GM10248 (cell line): Measurements from ENCODE around the gene AATF.

Experiments used
- CTCF ChIA-PET: fragments of 300-600 bp; sonication (Branson Sonifier 250); formaldehyde crosslinking; extraction: SDS; loops from one replicate; lab custom pipeline; 2021; ENCODE audit warnings: antibody characterized with exemption; lab: Yijun Ruan, JAX
- POLR2A ChIA-PET: fragments of 350-650 bp; sonication (Branson Sonifier 250); formaldehyde crosslinking; extraction: SDS; loops from one replicate; lab custom pipeline; 2020; ENCODE audit warnings: antibody characterized with exemption; lab: Yijun Ruan, JAX
- DNase-seq: peaks from one replicate; pipeline ENCODE4 v3.0.0; 2012; ENCODE audit errors: extremely low spot score
- CTCF ChIP-seq: IDR thresholded peaks from 2 replicates; pipeline ENCODE4 v1.5.1; 2012; ENCODE audit warnings: mild to moderate bottlenecking, low read depth; ENCODE audit errors: extremely low read depth, missing control alignments, control extremely low read depth

Gene AATF

GRCh38 chr17:36937001-36937958, 11.5 kb upstream of the AATF start, which contains the start of gene LHX1:
LHX1 (plus strand) TSS chr17:36937475; CDS start chr17:36938198, 723 bp downstream.
- ChIA-PET CTCF (interaction anchor here (0.7 to 1.4 kb wide), 3 partner anchors 12 to 436 kb away, joined by 3 read pairs; no protein-coding TSS in a partner anchor), POLR2A (interaction anchor here (0.6 kb wide), 1 partner anchor 377 kb away, joined by 3 read pairs; no protein-coding TSS in a partner anchor)
- no peak for TF ChIP-seq CTCF
- no peak for DNase-seq

DNA sequence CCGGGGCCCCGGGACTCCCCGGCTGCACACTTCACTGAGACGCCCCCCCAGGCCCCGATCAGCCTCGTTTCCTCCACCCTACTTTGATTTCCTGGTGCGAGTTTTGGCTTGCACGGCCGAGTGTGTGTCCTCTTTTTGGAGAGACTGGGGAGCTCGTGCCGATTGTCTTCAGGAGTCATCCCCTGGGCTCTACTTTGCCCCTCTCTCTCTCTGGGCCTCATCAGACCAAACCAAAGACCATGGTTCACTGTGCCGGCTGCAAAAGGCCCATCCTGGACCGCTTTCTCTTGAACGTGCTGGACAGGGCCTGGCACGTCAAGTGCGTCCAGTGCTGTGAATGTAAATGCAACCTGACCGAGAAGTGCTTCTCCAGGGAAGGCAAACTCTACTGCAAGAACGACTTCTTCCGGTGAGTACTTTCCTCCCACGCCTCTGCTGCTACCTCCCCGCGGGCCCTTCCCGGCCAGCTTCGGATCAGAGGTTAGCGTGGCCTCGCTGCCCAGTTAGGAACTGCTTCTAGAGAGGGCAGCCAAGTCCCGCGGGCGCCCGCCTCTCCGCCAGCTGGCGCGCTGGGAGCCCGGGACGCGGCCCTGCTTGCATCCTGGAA, 10.7 kb upstream of the AATF start:
- ChIA-PET CTCF (interaction anchor here (0.7 to 1.4 kb wide), 4 partner anchors 11 to 435 kb away, joined by 3 to 4 read pairs (median 3); no protein-coding TSS in a partner anchor), POLR2A (no interaction called here)
- TF ChIP-seq CTCF = no peak
- DNase-seq = peak; percentile 56

GRCh38 chr17:36938566-36939051, 10.1 kb upstream of the AATF start:
- no peak for DNase-seq
- ChIA-PET CTCF (interaction anchor here (1.4 kb wide), 2 partner anchors 11 to 109 kb away, joined by 3 to 4 read pairs; no protein-coding TSS in a partner anchor), POLR2A (no interaction called here)
- no peak for TF ChIP-seq CTCF

GRCh38 chr17:36939052-36939801, 9.5 kb upstream of the AATF start:
- no peak for DNase-seq
- TF ChIP-seq CTCF = no peak
- ChIA-PET CTCF (interaction anchor here (1.4 kb wide), 1 partner anchor 108 kb away, joined by 4 read pairs; no protein-coding TSS in a partner anchor), POLR2A (no interaction called here)

GRCh38 chr17:36939802-36940312, 8.9 kb upstream of the AATF start:
- CTCF ChIA-PET = no interaction called here
- POLR2A ChIA-PET = no interaction called here
- no peak for TF ChIP-seq CTCF
- no peak for DNase-seq
